Gastroesophageal sphincter (tissue), 4 donors: ENCODE results near the gene MAML3. TPM values are rescaled to one million over a fixed set of nuclear protein-coding genes. Genes with fewer than 3 reads are reported as not detected.

Experiments
- ATAC-seq: fragments of 150-250 bp; one replicate; pipeline ENCODE4 v1.9.1; 2016; ENCODE audit warnings: mild to moderate bottlenecking, moderate library complexity
- H3K27ac ChIP-seq, 4 donors: fragments of 200-600 bp; sonication (generic) in 3 of 4; 1 replicate in 3 of 4; 2 replicates in 1 of 4; pipeline ENCODE4 v1.5.1; 2016 to 2019
- H3K27me3 ChIP-seq: fragments of 200-600 bp; sonication (generic); one replicate; pipeline ENCODE4 v1.5.1; 2019
- H3K36me3 ChIP-seq, 2 donors: fragments of 200-600 bp; sonication (generic); one replicate each; pipeline ENCODE4 v1.5.1; 2019; ENCODE audit warnings: control low read depth in 1 of 2
- H3K4me1 ChIP-seq, 3 donors: fragments of 200-600 bp; sonication (generic); 1 replicate in 2 of 3; 2 replicates in 1 of 3; pipeline ENCODE4 v1.5.1; 2016 to 2019; ENCODE audit warnings: control low read depth in 2 of 3
- H3K4me3 ChIP-seq, 2 donors: fragments of 200-600 bp; sonication (generic); one replicate each; pipeline ENCODE4 v1.5.1; 2019; ENCODE audit warnings: mild to moderate bottlenecking in 1 of 2, moderate library complexity in 1 of 2
- H3K9me3 ChIP-seq, 3 donors: fragments of 200-600 bp; sonication (generic); one replicate each; pipeline ENCODE4 v1.5.1; 2017 to 2019; ENCODE audit warnings: control low read depth in 2 of 3
- CTCF ChIP-seq, 4 experiments: fragments of 200-600 bp in 2 of 4; fragments of 450-650 bp in 2 of 4; sonication (generic) in 1 of 4; IDR thresholded peaks; one replicate each; pipeline ENCODE4 v1.5.1; 2017 to 2019; ENCODE audit warnings: antibody characterized with exemption in 4 of 4, mild to moderate bottlenecking in 2 of 4, moderate library complexity in 2 of 4
- EP300 ChIP-seq: sonication (generic); formaldehyde crosslinking; IDR thresholded peaks from one replicate; pipeline ENCODE4 v1.6.1; 2017; ENCODE audit warnings: antibody characterized with exemption, mild to moderate bottlenecking
- POLR2A ChIP-seq, 2 donors: fragments of 450-650 bp; IDR thresholded peaks; one replicate each; pipeline ENCODE4 v1.6.1; 2017; ENCODE audit warnings: antibody characterized with exemption in 2 of 2, mild to moderate bottlenecking in 2 of 2, moderate library complexity in 1 of 2
- POLR2AphosphoS5 ChIP-seq: sonication (generic); formaldehyde crosslinking; IDR thresholded peaks from one replicate; pipeline ENCODE4 v1.6.1; 2017; ENCODE audit warnings: antibody characterized with exemption
- WGBS, 2 donors: methylation state at CpG; one replicate each; pipeline ENCODE4 v1.1.5; 2018; ENCODE audit warnings: low coverage in 1 of 2; 5-methylcytosine and 5-hydroxymethylcytosine counted together
- total RNA-seq, 4 donors: library from RNA; depleted of rRNA; stranded (reverse); fragments of >200 nt; gene quantifications; one replicate each; pipeline ENCODE4 v1.1.0, GENCODE V29; 2016

MAML3 gene
- total RNA-seq, 4 donors from 2014 or later: 5.3 to 10.6 (median 9.3) TPM

GRCh38 chr4:139800082-139800481 is 353.9 kb downstream of the MAML3 start:
- no peak overlapping the region for H3K4me3 ChIP-seq
- peaks cover 0 to 22% (median 0%) of the 10 kb centered on the region in 3 donors for H3K4me1 ChIP-seq
- no peaks in the 10 kb centered on the region for H3K27me3 ChIP-seq
- no peak overlapping the region for H3K27ac ChIP-seq
- ATAC-seq: no peak
- H3K9me3 ChIP-seq: no peaks in the 10 kb centered on the region
- 50 to 59% methylated on average over 4 of the region's 4 CpGs for WGBS, 2 donors
- no peaks in the 10 kb centered on the region for H3K36me3 ChIP-seq
- TF ChIP-seq POLR2AphosphoS5: no peak
- TF ChIP-seq CTCF (IDR thresholded peaks at IDR 0.05): no peak
- TF ChIP-seq POLR2A (IDR thresholded peaks at IDR 0.05): no peak
- TF ChIP-seq EP300: no peak

GRCh38 chr4:139799615-139800014 is 354.4 kb downstream of the MAML3 start:
- no peak for ATAC-seq
- no peak overlapping the region for H3K27ac ChIP-seq
- H3K4me1 ChIP-seq: peaks cover 0 to 26% (median 3%) of the 10 kb centered on the region in 3 donors
- H3K27me3 ChIP-seq: no peaks in the 10 kb centered on the region
- H3K4me3 ChIP-seq: no peak overlapping the region
- no peaks in the 10 kb centered on the region for H3K36me3 ChIP-seq
- H3K9me3 ChIP-seq: no peaks in the 10 kb centered on the region
- TF ChIP-seq POLR2A (IDR thresholded peaks at IDR 0.05): no peak
- TF ChIP-seq EP300: no peak
- no peak for TF ChIP-seq POLR2AphosphoS5
- no peak for TF ChIP-seq CTCF (IDR thresholded peaks at IDR 0.05)

GRCh38 chr4:139798456-139798855 is 355.5 kb downstream of the MAML3 start:
- Histone ChIP-seq H3K27me3 (no peaks in the 10 kb centered on the region), H3K4me3 (no peak overlapping the region), H3K4me1 (peaks cover 0 to 31% (median 5%) of the 10 kb centered on the region in 3 donors), H3K9me3 (no peaks in the 10 kb centered on the region), H3K36me3 (no peaks in the 10 kb centered on the region), H3K27ac (no peak overlapping the region)
- no peak for TF ChIP-seq EP300
- no peak for TF ChIP-seq CTCF (IDR thresholded peaks at IDR 0.05)
- TF ChIP-seq POLR2AphosphoS5: no peak
- no peak for TF ChIP-seq POLR2A (IDR thresholded peaks at IDR 0.05)
- no peak for ATAC-seq

- Histone ChIP-seq H3K4me3 (no peak overlapping the region), H3K9me3 (no peaks in the 10 kb centered on the region), H3K36me3 (no peaks in the 10 kb centered on the region), H3K27me3 (no peaks in the 10 kb centered on the region), H3K27ac (no peak overlapping the region), H3K4me1 (peaks cover 0 to 31% (median 5%) of the 10 kb centered on the region in 3 donors)
- WGBS, 2 donors: 100% methylated on average over 2 of the region's 2 CpGs
- no peak for TF ChIP-seq CTCF (IDR thresholded peaks at IDR 0.05)
- no peak for ATAC-seq
These were observed 356.7 kb downstream of the MAML3 start for GRCh38 chr4:139797287-139797686.

GRCh38 chr4:139795527-139796314 is 358.3 kb downstream of the MAML3 start:
- H3K4me1 ChIP-seq: peaks cover 0 to 31% (median 5%) of the 10 kb centered on the region in 3 donors
- no peak overlapping the region for H3K4me3 ChIP-seq
- no peaks in the 10 kb centered on the region for H3K27me3 ChIP-seq
- no peaks in the 10 kb centered on the region for H3K9me3 ChIP-seq
- no peak for ATAC-seq
- H3K36me3 ChIP-seq: no peaks in the 10 kb centered on the region
- TF ChIP-seq POLR2AphosphoS5 (no peak), POLR2A (IDR thresholded peaks at IDR 0.05) (no peak), CTCF (IDR thresholded peaks at IDR 0.05) (no peak), EP300 (no peak)
- peak overlapping the region in 1 of 4 donors; percentile 22 for H3K27ac ChIP-seq
- 65 to 76% methylated on average over 7 to 8 of the region's 8 CpGs for WGBS, 2 donors
